ENCODE results near the gene SLC66A2. TPM values are rescaled to one million over a fixed set of nuclear protein-coding genes. Genes with fewer than 3 reads are reported as not detected.
A peak's percentile ranks its signal among the peaks of the same experiment; 100 is the strongest.

Gene SLC66A2
- total and polyA plus RNA-seq, 2 of the 13 experiments (the other 11 are each of a cell fraction or from before 2014, with no cell fraction given), result 33.5 to 41.9 TPM

DNA sequence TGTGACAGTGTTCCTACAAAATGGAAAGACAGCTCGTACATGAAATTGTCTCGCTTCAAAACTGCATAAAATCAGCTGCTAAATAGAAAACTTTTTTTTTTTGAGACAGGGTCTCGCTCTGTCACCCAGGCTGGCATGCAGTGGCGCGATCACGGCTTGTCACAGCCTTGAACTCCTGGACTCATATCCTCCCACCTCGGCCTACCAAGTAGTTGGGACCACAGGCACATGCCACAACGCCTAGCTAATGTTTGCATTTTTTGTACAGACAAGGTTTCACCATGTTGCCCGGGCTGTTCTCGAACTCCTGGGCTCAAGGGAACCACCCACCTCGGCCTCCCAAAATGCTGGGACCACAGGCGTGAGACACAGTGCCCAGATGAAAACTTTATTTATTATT lies 33.7 kb upstream of the SLC66A2 start (continued):
- TF ChIP-seq MTA1 (CRISPR knock-in tag; IDR thresholded peaks at IDR 0.05; ENCODE audit: borderline replicate concordance) (peak; percentile 27; the same call in 1 of the 2 replicates), ZNF274 (CRISPR knock-in tag; IDR thresholded peaks at IDR 0.05) (no peak), MED8 (CRISPR knock-in tag; IDR thresholded peaks at IDR 0.05; ENCODE audit: insufficient replicate concordance) (no peak), CHD2 (IDR thresholded peaks at IDR 0.05; ENCODE audit: low read depth, low read length) (no peak), ELF3 (CRISPR knock-in tag; IDR thresholded peaks at IDR 0.05) (no peak), ZNF230 (CRISPR knock-in tag; IDR thresholded peaks at IDR 0.05) (no peak), NFATC3 (CRISPR knock-in tag; IDR thresholded peaks at IDR 0.05) (no peak), ZNF883 (CRISPR knock-in tag; IDR thresholded peaks at IDR 0.05; ENCODE audit: not compliant biosample characterization) (no peak), ZNF343 (CRISPR knock-in tag; IDR thresholded peaks at IDR 0.05) (no peak), NFIB (CRISPR knock-in tag; IDR thresholded peaks at IDR 0.05; ENCODE audit: borderline replicate concordance) (no peak), FOXJ3 (CRISPR knock-in tag; IDR thresholded peaks at IDR 0.05; ENCODE audit: borderline replicate concordance) (no peak), ZSCAN9 (CRISPR knock-in tag; IDR thresholded peaks at IDR 0.05; ENCODE audit: borderline replicate concordance) (no peak), ZFAT (CRISPR knock-in tag; conservative IDR thresholded peaks at IDR 0.05) (no peak), ZNF709 (CRISPR knock-in tag; IDR thresholded peaks at IDR 0.05) (no peak), MBNL3 (CRISPR knock-in tag; conservative IDR thresholded peaks at IDR 0.05) (no peak), POLR2AphosphoS2 (IDR thresholded peaks at IDR 0.05; ENCODE audit: low read depth, low read length) (no peak), ISX (CRISPR knock-in tag; conservative IDR thresholded peaks at IDR 0.05) (no peak)
- TF ChIP-seq, protein P1, sequence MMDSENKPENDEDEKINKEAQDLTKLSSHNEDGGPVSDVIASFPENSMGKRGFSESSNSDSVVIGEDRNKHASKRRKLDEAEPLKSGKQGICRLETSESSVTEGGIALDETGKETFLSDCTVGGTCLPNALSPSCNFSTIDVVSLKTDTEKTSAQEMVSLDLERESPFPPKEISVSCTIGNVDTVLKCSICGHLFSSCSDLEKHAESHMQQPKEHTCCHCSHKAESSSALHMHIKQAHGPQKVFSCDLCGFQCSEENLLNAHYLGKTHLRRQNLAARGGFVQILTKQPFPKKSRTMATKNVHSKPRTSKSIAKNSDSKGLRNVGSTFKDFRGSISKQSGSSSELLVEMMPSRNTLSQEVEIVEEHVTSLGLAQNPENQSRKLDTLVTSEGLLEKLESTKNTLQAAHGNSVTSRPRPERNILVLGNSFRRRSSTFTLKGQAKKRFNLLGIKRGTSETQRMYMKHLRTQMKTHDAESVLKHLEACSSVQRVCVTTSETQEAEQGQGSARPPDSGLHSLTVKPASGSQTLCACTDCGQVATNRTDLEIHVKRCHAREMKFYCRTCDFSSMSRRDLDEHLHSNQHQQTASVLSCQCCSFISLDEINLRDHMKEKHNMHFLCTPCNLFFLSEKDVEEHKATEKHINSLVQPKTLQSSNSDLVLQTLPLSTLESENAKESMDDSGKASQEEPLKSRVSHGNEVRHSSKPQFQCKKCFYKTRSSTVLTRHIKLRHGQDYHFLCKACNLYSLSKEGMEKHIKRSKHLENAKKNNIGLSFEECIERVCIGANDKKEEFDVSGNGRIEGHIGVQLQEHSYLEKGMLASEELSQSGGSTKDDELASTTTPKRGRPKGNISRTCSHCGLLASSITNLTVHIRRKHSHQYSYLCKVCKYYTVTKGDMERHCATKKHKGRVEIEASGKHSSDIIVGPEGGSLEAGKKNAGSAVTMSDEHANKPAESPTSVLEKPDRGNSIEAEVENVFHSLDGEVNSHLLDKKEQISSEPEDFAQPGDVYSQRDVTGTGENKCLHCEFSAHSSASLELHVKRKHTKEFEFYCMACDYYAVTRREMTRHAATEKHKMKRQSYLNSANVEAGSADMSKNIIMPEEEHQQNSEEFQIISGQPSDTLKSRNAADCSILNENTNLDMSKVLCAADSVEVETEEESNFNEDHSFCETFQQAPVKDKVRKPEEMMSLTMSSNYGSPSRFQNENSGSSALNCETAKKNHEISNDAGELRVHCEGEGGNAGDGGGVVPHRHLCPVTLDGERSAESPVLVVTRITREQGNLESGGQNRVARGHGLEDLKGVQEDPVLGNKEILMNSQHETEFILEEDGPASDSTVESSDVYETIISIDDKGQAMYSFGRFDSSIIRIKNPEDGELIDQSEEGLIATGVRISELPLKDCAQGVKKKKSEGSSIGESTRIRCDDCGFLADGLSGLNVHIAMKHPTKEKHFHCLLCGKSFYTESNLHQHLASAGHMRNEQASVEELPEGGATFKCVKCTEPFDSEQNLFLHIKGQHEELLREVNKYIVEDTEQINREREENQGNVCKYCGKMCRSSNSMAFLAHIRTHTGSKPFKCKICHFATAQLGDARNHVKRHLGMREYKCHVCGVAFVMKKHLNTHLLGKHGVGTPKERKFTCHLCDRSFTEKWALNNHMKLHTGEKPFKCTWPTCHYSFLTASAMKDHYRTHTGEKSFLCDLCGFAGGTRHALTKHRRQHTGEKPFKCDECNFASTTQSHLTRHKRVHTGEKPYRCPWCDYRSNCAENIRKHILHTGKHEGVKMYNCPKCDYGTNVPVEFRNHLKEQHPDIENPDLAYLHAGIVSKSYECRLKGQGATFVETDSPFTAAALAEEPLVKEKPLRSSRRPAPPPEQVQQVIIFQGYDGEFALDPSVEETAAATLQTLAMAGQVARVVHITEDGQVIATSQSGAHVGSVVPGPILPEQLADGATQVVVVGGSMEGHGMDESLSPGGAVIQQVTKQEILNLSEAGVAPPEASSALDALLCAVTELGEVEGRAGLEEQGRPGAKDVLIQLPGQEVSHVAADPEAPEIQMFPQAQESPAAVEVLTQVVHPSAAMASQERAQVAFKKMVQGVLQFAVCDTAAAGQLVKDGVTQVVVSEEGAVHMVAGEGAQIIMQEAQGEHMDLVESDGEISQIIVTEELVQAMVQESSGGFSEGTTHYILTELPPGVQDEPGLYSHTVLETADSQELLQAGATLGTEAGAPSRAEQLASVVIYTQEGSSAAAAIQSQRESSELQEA (CRISPR knock-in tag; IDR thresholded peaks at IDR 0.05; ENCODE audit: not compliant biosample characterization), result no peak
- TF ChIP-seq, protein P2, sequence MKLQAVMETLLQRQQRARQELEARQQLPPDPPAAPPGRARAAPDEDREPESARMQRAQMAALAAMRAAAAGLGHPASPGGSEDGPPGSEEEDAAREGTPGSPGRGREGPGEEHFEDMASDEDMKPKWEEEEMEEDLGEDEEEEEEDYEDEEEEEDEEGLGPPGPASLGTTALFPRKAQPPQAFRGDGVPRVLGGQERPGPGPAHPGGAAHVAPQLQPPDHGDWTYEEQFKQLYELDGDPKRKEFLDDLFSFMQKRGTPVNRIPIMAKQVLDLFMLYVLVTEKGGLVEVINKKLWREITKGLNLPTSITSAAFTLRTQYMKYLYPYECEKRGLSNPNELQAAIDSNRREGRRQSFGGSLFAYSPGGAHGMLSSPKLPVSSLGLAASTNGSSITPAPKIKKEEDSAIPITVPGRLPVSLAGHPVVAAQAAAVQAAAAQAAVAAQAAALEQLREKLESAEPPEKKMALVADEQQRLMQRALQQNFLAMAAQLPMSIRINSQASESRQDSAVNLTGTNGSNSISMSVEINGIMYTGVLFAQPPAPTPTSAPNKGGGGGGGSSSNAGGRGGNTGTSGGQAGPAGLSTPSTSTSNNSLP (IDR thresholded peaks at IDR 0.05; ENCODE audit: low read depth, low read length), result no peak
- TF ChIP-seq, protein P3, sequence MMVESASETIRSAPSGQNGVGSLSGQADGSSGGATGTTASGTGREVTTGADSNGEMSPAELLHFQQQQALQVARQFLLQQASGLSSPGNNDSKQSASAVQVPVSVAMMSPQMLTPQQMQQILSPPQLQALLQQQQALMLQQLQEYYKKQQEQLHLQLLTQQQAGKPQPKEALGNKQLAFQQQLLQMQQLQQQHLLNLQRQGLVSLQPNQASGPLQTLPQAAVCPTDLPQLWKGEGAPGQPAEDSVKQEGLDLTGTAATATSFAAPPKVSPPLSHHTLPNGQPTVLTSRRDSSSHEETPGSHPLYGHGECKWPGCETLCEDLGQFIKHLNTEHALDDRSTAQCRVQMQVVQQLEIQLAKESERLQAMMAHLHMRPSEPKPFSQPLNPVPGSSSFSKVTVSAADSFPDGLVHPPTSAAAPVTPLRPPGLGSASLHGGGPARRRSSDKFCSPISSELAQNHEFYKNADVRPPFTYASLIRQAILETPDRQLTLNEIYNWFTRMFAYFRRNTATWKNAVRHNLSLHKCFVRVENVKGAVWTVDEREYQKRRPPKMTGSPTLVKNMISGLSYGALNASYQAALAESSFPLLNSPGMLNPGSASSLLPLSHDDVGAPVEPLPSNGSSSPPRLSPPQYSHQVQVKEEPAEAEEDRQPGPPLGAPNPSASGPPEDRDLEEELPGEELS (CRISPR knock-in tag; IDR thresholded peaks at IDR 0.05), result no peak
